Gastrocnemius medialis (tissue), 4 donors: Measurements from ENCODE around the gene BTF3L4. TPM values are rescaled to one million over a fixed set of nuclear protein-coding genes. Genes with fewer than 3 reads are reported as not detected.
"Not testable (repeated sequence)": the region's sequence is repeated elsewhere in the genome, so short reads cannot be mapped to it uniquely, and the experiment has no call there.

ENCODE experiments used
- ATAC-seq, 2 donors: fragments of 150-250 bp; one replicate each; pipeline ENCODE4 v1.9.1; 2016
- DNase-seq, 2 donors: peaks; one replicate each; pipeline ENCODE4 v3.0.0-alpha.2; 2019
- H3K27ac ChIP-seq, 4 donors: fragments of 200-600 bp; sonication (generic); 1 replicate in 1 of 4; 2 replicates in 3 of 4; pipeline ENCODE4 v1.5.1; 2016 to 2018; ENCODE audit warnings: mild to moderate bottlenecking in 2 of 4, moderate library complexity in 1 of 4
- H3K27me3 ChIP-seq, 3 donors: fragments of 200-600 bp; sonication (generic) in 2 of 3; 1 replicate in 1 of 3; 2 replicates in 2 of 3; pipeline versions ENCODE4 v1.5.1 to v1.6.0; 2016 to 2019; ENCODE audit warnings: mild to moderate bottlenecking in 1 of 3, moderate library complexity in 1 of 3
- H3K36me3 ChIP-seq, 2 donors: fragments of 200-600 bp; sonication (generic) in 1 of 2; one replicate each; pipeline ENCODE4 v1.5.1; 2017 to 2018
- H3K4me1 ChIP-seq, 2 donors: fragments of 200-600 bp; sonication (generic) in 1 of 2; one replicate each; pipeline ENCODE4 v1.5.1; 2016 to 2017; ENCODE audit warnings: mild to moderate bottlenecking in 2 of 2
- H3K4me3 ChIP-seq, 4 donors: fragments of 200-600 bp; sonication (generic) in 3 of 4; 1 replicate in 1 of 4; 2 replicates in 3 of 4; pipeline ENCODE4 v1.5.1; 2016 to 2019; ENCODE audit warnings: mild to moderate bottlenecking in 2 of 4
- H3K9me3 ChIP-seq, 3 donors: fragments of 200-600 bp; sonication (generic) in 2 of 3; 1 replicate in 1 of 3; 2 replicates in 2 of 3; pipeline ENCODE4 v1.5.1; 2016 to 2019
- POLR2A ChIP-seq, 2 donors: fragments of 450-650 bp; IDR thresholded peaks; one replicate each; pipeline ENCODE4 v1.6.1; 2017; ENCODE audit warnings: antibody characterized with exemption in 2 of 2, mild to moderate bottlenecking in 2 of 2, moderate library complexity in 2 of 2
- in situ Hi-C, 4 donors: fragments of 200-750 bp; cut with MboI; loops; one replicate each; pipeline versions ENCODE4 v1.15.0 to v1.8.0; 2017; ENCODE audit warnings: low sequenced_read_pairs in 4 of 4
- intact Hi-C: fragments of 100-400 bp; cut with DNase I; formaldehyde crosslinking; loops from one replicate; pipeline ENCODE4 v1.15.1; 2023; ENCODE audit warnings: low total_unique reads
- total RNA-seq, 4 donors: library from RNA; depleted of rRNA; stranded (reverse); fragments of >200 nt; gene quantifications; one replicate each; pipeline versions ENCODE4 v1.1.0 to v1.2.3, GENCODE V29; 2016
- TF ChIP-seq, protein P1 (sequence below), 5 experiments: fragments of 450-650 bp in 3 of 5; fragments of 200-600 bp in 2 of 5; sonication (generic) in 2 of 5; IDR thresholded peaks in 4 of 5; conservative IDR thresholded peaks in 1 of 5; 1 replicate in 4 of 5; 2 replicates in 1 of 5; pipeline ENCODE4 v1.5.1; 2016 to 2019; ENCODE audit warnings: antibody characterized with exemption in 5 of 5, mild to moderate bottlenecking in 3 of 5, moderate library complexity in 3 of 5

Gene BTF3L4
- total RNA-seq, 4 donors from 2014 or later: 68.4 to 92.9 (median 72.4) TPM

DNA sequence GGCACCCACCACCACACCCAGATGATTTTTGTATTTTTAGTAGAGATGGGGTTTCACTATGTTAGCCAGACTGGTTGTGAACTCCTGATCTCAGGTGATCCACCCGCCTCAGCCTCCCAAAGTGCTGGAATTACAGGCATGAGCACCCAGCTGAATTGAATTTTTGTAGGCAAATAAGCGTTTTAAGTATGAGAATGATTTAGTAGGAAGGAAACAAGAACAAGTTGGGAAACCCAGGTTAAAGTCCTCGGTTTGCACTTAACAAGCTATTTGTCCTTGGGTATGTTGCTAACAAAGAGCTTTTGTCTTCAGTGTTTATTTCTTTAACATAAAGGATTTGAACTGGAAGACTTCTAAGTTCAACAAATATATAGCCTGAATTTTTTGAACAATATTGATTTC, 23.9 kb downstream of the BTF3L4 start:
- Histone ChIP-seq H3K27ac (no peak overlapping the region), H3K4me1 (peaks cover 11 to 12% of the 10 kb centered on the region in 2 donors), H3K9me3 (no peaks in the 10 kb centered on the region), H3K36me3 (no peaks in the 10 kb centered on the region), H3K27me3 (no peaks in the 10 kb centered on the region), H3K4me3 (no peak overlapping the region)
- ATAC-seq (no peak), DNase-seq (no peak)
- in situ Hi-C loops: no loop called here
- intact Hi-C loops: no loop called here
- no peak for TF ChIP-seq POLR2A (IDR thresholded peaks at IDR 0.05)
- TF ChIP-seq, protein P1, sequence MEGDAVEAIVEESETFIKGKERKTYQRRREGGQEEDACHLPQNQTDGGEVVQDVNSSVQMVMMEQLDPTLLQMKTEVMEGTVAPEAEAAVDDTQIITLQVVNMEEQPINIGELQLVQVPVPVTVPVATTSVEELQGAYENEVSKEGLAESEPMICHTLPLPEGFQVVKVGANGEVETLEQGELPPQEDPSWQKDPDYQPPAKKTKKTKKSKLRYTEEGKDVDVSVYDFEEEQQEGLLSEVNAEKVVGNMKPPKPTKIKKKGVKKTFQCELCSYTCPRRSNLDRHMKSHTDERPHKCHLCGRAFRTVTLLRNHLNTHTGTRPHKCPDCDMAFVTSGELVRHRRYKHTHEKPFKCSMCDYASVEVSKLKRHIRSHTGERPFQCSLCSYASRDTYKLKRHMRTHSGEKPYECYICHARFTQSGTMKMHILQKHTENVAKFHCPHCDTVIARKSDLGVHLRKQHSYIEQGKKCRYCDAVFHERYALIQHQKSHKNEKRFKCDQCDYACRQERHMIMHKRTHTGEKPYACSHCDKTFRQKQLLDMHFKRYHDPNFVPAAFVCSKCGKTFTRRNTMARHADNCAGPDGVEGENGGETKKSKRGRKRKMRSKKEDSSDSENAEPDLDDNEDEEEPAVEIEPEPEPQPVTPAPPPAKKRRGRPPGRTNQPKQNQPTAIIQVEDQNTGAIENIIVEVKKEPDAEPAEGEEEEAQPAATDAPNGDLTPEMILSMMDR (IDR thresholded peaks at IDR 0.05 in 4 of 5, conservative IDR thresholded peaks at IDR 0.05 in 1 of 5): no peak

DNA sequence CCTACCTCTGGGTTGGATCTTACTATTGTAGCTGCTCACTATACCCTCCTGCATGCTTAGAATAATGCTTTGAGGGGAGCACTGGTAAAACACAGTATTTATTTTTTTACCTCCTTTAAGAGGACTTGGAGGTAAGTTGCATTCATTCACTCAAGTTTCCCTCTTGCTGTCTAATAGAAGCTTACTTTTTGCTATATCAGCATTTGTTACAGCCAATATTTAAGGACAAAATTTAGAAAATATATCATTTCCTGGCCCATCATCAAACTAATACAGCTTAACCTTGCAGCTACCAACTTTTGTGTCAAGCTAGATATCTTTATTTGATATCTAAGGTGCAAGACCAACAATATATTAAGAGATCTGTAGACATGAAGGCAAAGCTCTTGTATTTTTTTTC, 31.8 kb downstream of the BTF3L4 start:
- peaks cover 0 to 33% of the 10 kb centered on the region in 2 donors for H3K36me3 ChIP-seq
- H3K27me3 ChIP-seq, ATAC-seq, intact Hi-C loops, H3K4me3 ChIP-seq, H3K4me1 ChIP-seq, H3K9me3 ChIP-seq, in situ Hi-C loops, H3K27ac ChIP-seq, DNase-seq: not testable (repeated sequence)

DNA sequence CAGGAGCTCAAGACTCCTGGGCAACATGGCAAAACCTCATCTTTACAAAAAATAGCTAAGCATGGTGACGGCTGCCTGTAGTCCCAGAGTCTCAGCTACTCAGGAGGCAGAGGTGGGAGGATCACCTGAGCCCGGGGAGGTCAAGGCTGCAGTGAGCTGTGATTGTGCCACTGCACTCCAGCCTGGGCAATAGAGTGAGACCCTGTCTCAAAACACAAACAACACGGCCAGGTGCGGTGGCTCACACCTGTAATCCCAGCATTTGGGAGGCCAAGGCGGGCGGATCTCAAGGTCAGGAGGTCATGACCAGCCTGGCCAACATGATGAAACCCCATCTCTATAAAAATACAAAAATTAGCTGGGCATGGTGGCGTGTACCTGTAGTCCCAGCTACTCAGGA, 38.2 kb downstream of the BTF3L4 start:
- H3K4me1 ChIP-seq, ATAC-seq, DNase-seq, H3K9me3 ChIP-seq, intact Hi-C loops, H3K27me3 ChIP-seq, in situ Hi-C loops, H3K27ac ChIP-seq, H3K4me3 ChIP-seq: not testable (repeated sequence)
- peaks cover 0 to 14% of the 10 kb centered on the region in 2 donors for H3K36me3 ChIP-seq

DNA sequence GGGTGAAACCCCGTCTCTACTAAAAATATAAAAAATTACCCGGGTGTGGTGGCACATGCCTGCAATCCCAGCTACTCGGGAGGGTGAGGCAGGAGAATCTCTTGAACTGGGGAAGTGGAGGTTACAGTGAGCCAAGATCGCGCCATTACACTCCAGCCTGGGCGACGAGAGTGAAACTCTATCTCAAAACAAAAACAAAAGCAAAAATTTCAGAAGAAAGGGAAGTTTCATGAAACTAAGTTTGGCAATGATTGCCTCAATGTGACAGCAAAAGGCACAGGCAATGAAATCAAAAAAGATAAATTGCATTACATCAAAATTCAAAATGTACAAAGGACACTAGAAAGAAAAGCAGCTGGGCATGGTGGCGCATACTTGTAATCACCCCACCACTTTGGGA, 40.1 kb downstream of the BTF3L4 start:
- Histone ChIP-seq H3K27me3 (no peaks in the 10 kb centered on the region), H3K4me3 (no peak overlapping the region), H3K4me1 (no peaks in the 10 kb centered on the region), H3K36me3 (peaks cover 0 to 3% of the 10 kb centered on the region in 2 donors), H3K27ac (no peak overlapping the region), H3K9me3 (no peaks in the 10 kb centered on the region)
- DNase-seq (no peak), ATAC-seq (no peak)
- TF ChIP-seq POLR2A (IDR thresholded peaks at IDR 0.05): no peak
- TF ChIP-seq, protein P1 (IDR thresholded peaks at IDR 0.05 in 4 of 5, conservative IDR thresholded peaks at IDR 0.05 in 1 of 5): no peak
- in situ Hi-C loops (no loop called here), intact Hi-C loops (no loop called here)

DNA sequence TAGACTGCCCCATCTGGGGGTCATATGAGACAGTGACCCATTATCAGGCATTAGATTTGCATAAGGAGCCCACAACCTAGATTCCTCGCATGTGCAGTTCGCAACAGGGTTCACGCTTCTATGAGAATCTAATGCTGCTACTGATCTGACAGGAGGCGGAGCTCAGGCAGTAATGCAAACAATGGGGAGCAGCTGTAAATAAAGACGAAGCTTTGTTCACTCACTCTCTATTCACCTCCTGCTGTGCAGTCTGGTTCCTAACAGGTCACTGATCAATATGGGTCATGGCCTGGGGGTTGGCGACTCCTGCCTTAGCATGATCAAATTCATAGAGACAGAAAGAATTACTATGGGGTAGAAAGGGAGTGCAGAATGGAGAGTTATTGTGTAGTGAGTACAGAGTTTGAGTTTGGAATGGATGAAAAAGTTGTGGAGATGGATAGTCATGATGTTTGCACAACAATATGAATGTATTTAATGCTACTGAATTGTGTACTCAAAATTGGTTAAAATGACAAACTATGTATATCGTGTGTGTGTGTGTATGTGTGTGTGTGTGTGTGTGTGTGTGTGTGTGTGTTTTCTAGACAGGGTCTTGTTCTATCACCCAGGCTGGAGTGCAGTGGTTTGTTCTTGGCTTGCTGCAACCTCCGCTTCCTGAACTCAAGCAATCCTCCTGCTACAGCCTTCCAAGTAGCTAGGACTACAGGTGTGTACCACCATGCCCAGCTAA, 42.2 kb downstream of the BTF3L4 start:
- TF ChIP-seq, protein P1 (IDR thresholded peaks at IDR 0.05 in 4 of 5, conservative IDR thresholded peaks at IDR 0.05 in 1 of 5): no peak
- TF ChIP-seq POLR2A (IDR thresholded peaks at IDR 0.05): no peak
- Histone ChIP-seq H3K4me3 (no peak overlapping the region), H3K27ac (no peak overlapping the region), H3K4me1 (no peaks in the 10 kb centered on the region), H3K27me3 (no peaks in the 10 kb centered on the region), H3K36me3 (no peaks in the 10 kb centered on the region), H3K9me3 (no peaks in the 10 kb centered on the region)
- intact Hi-C loops: no loop called here
- in situ Hi-C loops: no loop called here
- ATAC-seq (no peak), DNase-seq (no peak)
